Stimulated activated CD8-positive, alpha-beta memory T cell treated with anti-CD3 and anti-CD28 coated beads, Interleukin-12 subunit alpha, Interleukin-12 subunit beta, amount 100 ng/mL, for 24 hours (primary cell): ENCODE results near the gene CCL20.
"Not testable (repeated sequence)": the region's sequence is repeated elsewhere in the genome, so short reads cannot be mapped to it uniquely, and the experiment has no call there.

Experiments used
- DNase-seq: peaks from one replicate; pipeline ENCODE4 v3.0.0-alpha.2; 2020; ENCODE audit errors: extremely low read depth

The CCL20 gene

GRCh38 chr2:227834423-227834822, 20.8 kb downstream of the CCL20 start:
- no peak for DNase-seq

GRCh38 chr2:227834916-227835650, 21.4 kb downstream of the CCL20 start:
- no peak for DNase-seq

GRCh38 chr2:227839339-227840129, 25.9 kb downstream of the CCL20 start:
- not testable (repeated sequence) for DNase-seq

GRCh38 chr2:227846831-227847230, 33.2 kb downstream of the CCL20 start:
- no peak for DNase-seq

- no peak for DNase-seq
Observed at GRCh38 chr2:227848146-227848545, 34.5 kb downstream of the CCL20 start.

- DNase-seq: no peak
Observed at GRCh38 chr2:227848586-227848985, 34.9 kb downstream of the CCL20 start.

GRCh38 chr2:227849906-227850305, 36.3 kb downstream of the CCL20 start:
- DNase-seq: no peak

GRCh38 chr2:227853204-227853629, 39.6 kb downstream of the CCL20 start:
- DNase-seq: no peak

GRCh38 chr2:227853765-227854271, 40.2 kb downstream of the CCL20 start:
- DNase-seq: no peak

GRCh38 chr2:227855440-227855839, 41.8 kb downstream of the CCL20 start:
- DNase-seq: no peak

GRCh38 chr2:227856697-227857096, 43.1 kb downstream of the CCL20 start:
- DNase-seq: no peak

GRCh38 chr2:227860221-227860641, 46.6 kb downstream of the CCL20 start:
- no peak for DNase-seq

GRCh38 chr2:227861011-227861410, 47.4 kb downstream of the CCL20 start:
- DNase-seq: no peak

GRCh38 chr2:227862227-227862740, 48.6 kb downstream of the CCL20 start:
- DNase-seq: no peak

GRCh38 chr2:227862741-227863588, 49.3 kb downstream of the CCL20 start:
- DNase-seq: no peak

- DNase-seq: no peak
Observed at GRCh38 chr2:227864161-227864756, 50.6 kb downstream of the CCL20 start.

- no peak for DNase-seq
Observed at GRCh38 chr2:227865291-227865690, 51.6 kb downstream of the CCL20 start.
